Endometrial microvascular endothelial cells (primary cell): ENCODE results near the gene PSKH1. TPM values are rescaled to one million over a fixed set of nuclear protein-coding genes. Genes with fewer than 3 reads are reported as not detected.
"Not testable (repeated sequence)": the region's sequence is repeated elsewhere in the genome, so short reads cannot be mapped to it uniquely, and the experiment has no call there.

ENCODE experiments used
- in situ Hi-C: cut with HindIII; loops from 2 replicates; pipeline ENCODE4 v1.10.0; 2017; ENCODE audit warnings: low sequenced_read_pairs, low pct_unique_long_range_greater_than_20kb; ENCODE audit errors: inconsistent ontology term
- total RNA-seq: library from RNA; depleted of rRNA; stranded (reverse); fragments of >200 nt; gene quantifications from one replicate; pipeline ENCODE4 v1.2.3, GENCODE V29; 2015; ENCODE audit errors: inconsistent ontology term

The PSKH1 gene
- total RNA-seq, 1 donor from 2014 or later = 6.9 TPM

DNA sequence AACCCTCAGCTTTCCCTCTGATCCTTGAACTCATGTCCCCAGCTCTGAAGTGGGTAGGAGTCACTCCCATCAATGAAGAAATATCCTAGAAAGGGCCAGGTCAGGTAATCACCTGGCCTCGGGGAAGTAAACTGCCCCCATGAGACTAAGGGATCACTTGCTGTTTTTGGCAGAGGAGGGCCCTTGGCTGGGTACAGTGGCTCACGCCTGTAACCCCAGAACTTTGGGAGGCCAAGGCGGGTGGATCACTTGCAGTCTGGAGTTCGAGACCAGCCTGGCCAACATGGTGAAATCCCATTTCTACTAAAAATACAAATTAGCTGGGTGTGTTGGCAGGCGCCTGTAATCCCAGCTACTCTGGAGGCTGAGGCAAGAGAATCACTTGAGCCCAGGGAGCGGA is 29.0 kb upstream of the PSKH1 start:
- in situ Hi-C loops = not testable (repeated sequence)

DNA sequence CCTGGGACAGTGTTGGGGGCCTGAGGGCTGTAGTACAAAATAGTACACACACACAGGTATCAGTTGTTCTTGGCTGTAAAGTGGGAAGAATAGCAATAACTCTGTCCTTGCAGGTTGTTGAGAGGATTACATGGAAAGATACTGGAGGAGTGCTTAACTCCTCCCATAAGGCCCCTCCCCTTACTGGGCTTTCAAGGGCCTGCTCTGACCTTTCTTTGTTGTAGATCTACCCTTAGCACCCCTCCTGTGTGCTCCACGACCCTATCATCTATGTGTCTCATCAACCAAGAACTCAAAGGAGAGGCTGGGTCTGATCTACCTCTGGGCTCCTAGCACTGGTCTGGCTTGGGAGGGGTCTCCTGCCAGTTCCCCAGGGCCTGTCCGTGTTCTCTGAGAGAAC is 28.5 kb upstream of the PSKH1 start:
- in situ Hi-C loops = no loop called here

DNA sequence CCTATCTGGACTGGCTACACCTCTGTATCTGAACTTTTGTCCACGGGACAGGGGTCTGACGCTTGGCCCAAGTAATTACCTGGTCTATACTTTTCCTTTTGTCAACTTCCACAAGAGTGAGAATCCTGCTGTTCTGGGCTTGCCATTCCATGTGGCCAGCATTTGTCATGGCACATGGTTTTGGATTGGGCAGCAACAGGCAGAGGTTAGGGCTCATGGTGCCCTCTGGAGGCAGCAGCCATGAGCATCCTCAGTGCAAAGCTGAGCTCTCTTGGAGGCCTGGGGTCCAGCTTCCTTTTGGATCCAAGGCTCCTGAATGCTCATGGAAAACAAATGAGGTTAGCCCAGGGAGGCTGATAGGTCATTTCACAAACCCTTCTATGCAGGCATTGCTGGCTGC is 27.7 kb upstream of the PSKH1 start:
- in situ Hi-C loops = no loop called here

DNA sequence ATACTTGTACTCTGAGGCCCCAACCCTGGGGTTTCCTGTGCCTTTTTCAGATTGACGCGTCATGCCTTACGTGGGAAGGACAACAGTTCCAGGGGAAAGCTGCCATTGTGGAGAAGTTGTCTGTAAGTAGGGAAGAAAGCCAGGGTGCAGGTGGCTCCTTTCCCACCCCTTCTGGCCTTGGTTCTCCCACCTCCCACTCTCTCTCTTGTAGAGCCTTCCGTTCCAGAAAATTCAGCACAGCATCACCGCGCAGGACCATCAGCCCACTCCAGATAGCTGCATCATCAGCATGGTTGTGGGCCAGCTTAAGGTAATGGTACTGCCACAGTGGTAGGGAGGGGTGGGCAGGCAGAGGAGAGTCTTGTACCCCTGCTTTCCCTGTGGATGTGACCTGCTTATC is 24.8 kb upstream of the PSKH1 start:
- in situ Hi-C loops = no loop called here

DNA sequence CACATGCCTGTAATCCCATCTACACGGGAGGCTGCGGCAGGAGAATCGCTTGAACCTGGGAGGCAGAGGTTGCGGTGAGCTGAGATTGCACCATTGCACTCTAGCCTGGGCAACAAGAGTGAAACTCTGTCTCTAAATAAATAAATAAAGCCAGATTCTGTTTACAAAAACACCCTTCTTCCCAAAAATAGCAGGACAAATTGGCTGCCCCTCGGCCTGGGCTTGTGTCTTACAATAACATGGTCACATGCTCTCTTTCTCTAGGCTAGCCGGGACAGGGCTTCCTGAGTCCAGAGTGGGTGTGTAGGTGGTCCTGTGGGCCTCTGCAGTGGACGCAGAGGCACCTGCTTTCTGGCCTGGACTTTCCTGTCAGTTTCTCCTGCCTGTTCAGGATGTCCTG is 23.4 kb upstream of the PSKH1 start:
- in situ Hi-C loops = no loop called here

DNA sequence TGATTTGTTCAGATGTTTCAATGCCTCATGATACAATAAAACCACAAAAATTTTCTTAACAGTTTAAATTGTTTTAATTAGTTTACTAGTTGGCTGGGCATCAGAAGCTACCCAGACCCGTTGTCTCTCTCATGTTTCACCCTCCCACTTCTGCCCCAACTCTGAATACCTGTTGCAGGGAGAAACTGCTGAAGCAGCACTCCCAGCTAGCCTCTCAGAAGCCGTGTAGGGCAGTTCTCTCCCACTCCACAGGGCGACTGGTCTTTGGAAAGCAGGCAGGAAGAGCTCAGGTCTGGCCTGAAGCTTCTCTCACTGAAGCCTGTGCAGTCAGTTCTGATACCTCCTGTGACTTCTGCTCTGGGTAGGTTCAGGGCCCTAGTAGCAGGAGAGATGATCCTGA is 21.8 kb upstream of the PSKH1 start:
- in situ Hi-C loops = no loop called here

DNA sequence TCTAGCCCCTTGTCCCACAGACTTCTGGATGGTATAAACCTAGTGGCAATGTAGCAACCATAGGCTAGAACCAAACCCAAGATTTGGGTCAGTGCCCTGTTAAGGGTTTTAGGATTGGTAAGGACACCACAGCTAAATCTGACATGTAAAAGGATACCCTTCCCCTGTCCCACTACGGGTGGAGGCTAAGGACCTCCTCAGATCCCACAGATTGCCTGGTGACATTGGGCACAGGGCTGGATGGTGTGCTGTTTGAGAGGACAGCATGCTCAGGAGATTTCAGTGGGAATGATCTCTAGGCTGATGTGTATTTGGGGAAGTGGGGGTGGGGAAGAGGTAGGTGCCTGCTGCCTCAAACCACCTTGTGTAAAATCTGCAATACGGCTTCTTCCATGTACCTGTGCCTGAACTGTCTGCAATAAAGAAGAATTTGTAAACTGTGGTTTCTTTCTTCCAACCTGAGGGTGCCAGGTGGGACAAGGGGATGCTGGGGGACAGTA is 20.9 kb upstream of the PSKH1 start:
- in situ Hi-C loops = no loop called here

DNA sequence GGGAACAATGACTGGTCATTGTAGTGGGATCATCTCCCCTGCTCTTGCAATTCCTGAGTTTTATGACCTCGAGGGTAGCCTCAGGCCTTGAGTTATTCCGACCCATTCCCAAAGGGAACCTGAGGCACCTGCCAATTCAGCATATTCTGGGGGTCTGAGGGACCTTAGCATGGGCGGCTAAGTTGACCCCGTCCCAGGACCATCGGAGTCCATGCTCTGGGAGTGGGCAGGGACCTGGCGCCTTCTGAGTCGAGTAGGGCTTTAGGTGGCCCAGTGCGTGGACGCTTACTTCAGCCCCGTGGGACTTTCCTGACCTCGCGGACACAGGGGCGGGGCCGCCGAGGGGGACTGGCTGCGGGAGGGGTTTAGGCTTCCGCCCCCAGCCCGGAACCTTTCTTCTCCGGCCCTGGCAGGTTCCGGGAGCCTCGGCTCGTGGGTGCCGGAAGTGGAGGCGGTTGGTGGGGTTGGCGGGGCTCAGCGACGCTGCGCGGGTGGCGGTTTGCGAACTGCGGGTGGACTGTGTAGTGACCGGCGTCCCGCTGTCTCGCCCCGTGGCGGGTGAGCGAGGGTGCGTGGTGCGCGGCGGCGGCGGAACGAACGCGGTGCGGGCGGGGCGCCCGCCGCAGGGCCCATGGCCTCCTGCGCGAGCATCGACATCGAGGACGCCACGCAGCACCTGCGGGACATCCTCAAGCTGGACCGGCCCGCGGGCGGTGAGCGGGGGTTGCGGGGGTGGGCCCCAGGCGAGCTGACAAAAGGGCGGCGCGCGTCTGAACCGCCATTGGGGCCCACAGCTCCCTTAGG is 20.2 kb upstream of the PSKH1 start, which contains the start of gene EDC4:
Gene EDC4, plus strand, starts transcription at position 422 of the 804 bp plus-strand sequence. Its CDS starts 210 bp downstream, at position 632.
- in situ Hi-C loops = no loop called here

DNA sequence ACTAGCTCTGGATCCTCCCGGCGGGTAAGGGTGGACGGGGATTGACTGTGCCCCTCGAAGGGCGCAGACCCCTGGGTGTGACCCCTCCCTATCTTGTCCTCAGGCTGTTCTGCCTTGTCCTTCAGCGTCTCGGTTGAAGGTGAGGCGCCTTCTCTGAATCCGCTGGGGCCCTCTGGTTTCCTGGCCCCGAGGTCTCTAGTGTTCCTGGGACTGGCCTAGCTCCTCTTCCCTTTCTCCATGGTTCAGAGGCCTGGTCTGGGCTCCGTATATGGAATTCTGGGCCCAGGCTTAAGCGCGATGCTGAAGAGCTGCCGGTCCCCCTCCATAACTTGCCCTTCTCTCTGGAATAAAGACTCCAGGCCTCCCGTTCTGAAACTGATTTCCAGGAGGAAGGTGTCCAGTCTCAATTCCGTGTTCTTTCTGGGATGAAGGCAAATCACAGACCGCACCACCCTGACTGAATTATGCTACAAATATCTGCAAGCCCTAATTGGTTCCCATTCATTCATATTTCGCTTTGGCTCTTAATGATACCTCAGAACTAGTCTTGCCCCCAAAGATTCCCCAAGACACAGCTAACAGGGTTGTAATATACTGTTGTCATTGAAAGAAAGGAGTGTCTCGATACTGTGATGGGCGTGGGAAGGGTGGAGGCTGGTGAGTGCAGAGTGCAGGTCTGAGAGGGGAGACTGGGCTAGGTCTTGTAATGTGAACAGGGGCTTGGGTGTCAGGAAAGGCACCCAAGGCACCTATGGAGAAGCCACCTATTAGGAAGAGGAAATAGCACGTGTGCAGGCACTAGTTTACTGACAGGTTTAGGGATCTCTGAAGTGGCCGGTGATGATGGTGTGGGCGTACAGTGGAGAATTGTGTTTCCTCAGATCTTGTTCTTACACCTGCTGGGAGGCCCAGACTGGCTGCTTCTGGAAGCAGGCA is 19.4 kb upstream of the PSKH1 start:
- in situ Hi-C loops = no loop called here

DNA sequence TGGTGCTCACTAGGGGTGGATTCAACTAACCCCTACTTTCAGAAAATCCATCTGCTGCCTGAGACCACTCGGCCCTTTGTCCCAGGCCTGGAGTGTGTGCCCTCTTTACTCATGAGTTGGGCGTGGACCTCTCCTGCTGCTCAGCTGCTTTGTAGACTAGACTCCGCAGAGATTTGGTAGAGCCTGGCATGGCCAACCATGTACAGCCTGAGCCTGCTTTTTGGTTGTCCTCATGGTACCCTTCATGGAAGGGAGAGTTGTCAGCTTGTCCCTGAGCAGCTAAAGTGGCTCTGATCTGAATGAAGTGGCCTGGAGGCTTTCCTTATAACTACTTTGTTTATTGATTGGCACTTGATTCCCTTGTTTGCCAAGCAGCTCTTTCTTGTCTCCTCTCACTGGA is 18.7 kb upstream of the PSKH1 start:
- in situ Hi-C loops = no loop called here

DNA sequence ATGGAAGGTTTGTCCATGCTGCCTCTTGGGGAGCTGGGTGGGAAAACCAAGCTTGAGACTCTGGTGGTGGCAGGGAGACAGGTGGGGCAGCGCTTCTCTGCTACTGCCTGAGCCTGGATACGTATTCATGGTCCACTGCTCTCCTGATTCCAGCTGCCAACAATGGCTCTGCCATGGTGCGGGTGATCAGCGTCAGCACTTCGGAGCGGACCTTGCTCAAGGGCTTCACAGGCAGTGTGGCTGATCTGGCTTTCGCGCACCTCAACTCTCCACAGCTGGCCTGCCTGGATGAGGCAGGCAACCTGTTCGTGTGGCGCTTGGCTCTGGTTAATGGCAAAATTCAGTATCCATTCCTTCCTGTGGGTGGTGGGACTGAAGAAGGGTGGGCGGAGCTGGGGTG is 16.0 kb upstream of the PSKH1 start:
- in situ Hi-C loops = loop anchor here (25.0 kb wide), 1 partner anchor 135 kb away; the partner anchor contains the start of genes DDX28, DPEP2NB and DUS2

DNA sequence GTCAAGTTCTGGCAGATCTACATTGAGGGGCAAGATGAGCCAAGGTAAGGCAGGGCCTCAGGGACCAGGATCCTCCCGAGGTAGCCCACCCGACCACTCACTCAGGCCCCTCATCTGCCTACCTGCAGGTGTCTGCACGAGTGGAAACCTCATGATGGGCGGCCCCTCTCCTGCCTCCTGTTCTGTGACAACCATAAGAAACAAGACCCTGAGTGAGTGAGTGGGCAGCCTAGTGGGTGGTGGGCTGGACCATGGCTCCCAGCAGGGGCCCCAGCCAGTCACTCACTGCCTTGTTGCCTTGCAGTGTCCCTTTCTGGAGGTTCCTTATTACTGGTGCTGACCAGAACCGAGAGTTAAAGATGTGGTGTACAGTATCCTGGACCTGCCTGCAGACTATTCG is 14.8 kb upstream of the PSKH1 start:
- in situ Hi-C loops = loop anchor here (25.0 kb wide), 1 partner anchor 134 kb away; the partner anchor contains the start of genes DDX28, DPEP2NB and DUS2

DNA sequence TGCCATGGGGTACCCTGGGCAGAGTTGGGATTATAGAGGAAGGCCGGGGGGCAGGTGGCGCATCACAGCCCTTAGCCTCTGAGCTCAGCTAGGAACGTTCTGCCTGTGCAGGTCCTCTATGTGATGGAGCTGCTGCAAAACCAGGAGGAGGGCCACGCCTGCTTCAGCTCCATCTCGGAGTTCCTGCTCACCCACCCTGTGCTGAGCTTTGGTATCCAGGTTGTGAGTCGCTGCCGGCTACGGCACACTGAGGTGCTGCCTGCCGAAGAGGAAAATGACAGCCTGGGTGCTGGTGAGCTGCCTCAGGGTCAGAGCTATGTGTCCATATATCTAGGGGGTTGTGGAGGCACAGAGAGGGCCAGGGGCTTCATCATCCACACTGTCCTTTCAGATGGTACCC is 14.2 kb upstream of the PSKH1 start:
- in situ Hi-C loops = loop anchor here (25.0 kb wide), 1 partner anchor 133 kb away; the partner anchor contains the start of genes DDX28, DPEP2NB and DUS2

DNA sequence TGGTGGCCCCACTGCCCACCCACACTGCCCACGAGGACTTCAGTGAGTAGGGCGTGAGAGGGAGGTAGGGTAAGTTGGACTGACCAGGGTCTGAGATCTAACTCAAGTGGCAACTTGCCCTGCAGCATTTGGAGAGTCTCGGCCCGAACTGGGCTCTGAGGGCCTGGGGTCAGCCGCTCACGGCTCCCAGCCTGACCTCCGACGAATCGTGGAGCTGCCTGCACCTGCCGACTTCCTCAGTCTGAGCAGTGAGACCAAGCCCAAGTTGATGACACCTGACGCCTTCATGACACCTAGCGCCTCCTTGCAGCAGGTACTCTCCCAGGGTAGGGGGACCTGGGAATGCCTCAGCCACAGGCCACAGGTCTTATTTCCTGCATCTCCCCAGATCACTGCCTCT is 13.6 kb upstream of the PSKH1 start:
- in situ Hi-C loops = loop anchor here (25.0 kb wide), 1 partner anchor 133 kb away; the partner anchor contains the start of genes DDX28, DPEP2NB and DUS2

DNA sequence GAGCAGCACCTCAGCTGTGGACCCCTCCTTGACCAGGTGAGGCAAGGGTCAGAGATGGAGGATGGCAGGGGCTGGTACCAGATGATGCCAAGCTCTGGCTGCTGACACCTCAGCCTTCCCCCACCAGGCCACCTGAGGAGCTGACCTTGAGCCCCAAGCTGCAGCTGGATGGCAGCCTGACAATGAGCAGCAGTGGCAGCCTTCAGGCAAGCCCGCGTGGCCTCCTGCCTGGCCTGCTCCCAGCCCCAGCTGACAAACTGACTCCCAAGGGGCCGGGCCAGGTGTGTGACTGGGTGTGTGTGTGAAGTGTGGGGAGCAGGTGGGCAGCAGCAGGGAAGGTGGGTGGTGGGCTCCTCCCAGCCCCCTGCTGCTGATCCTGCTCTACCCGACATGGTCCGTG is 13.1 kb upstream of the PSKH1 start:
- in situ Hi-C loops = loop anchor here (25.0 kb wide), 1 partner anchor 132 kb away; the partner anchor contains the start of genes DDX28, DPEP2NB and DUS2

DNA sequence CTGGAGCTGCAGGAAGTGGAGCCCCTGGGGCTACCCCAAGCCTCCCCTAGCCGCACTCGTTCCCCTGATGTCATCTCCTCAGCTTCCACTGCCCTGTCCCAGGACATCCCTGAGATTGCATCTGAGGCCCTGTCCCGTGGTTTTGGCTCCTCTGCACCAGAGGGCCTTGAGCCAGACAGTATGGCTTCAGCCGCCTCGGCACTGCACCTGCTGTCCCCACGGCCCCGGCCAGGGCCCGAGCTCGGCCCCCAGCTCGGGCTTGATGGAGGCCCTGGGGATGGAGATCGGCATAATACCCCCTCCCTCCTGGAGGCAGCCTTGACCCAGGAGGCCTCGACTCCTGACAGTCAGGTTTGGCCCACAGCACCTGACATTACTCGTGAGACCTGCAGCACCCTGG is 12.5 kb upstream of the PSKH1 start:
- in situ Hi-C loops = loop anchor here (25.0 kb wide), 1 partner anchor 132 kb away; the partner anchor contains the start of genes DDX28, DPEP2NB and DUS2

DNA sequence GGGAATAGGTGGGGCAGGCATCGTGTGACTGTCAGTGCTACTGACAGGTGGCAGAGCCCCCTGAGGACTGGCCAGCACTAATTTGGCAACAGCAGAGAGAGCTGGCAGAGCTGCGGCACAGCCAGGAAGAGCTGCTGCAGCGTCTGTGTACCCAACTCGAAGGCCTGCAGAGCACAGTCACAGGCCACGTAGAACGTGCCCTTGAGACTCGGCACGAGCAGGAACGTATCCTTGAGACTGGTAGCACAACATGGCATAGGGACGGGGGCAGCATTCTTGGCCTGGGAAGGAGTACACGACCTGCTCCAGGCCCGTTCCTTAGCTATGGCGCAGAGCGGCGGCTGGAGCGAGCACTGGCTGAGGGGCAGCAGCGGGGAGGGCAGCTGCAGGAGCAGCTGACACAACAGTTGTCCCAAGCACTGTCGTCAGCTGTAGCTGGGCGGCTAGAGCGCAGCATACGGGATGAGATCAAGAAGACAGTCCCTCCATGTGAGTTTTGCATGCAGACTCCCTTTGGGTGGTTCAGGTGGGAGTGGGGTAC is 11.4 kb upstream of the PSKH1 start:
- in situ Hi-C loops = loop anchor here (25.0 kb wide), 1 partner anchor 131 kb away; the partner anchor contains the start of genes DDX28, DPEP2NB and DUS2

DNA sequence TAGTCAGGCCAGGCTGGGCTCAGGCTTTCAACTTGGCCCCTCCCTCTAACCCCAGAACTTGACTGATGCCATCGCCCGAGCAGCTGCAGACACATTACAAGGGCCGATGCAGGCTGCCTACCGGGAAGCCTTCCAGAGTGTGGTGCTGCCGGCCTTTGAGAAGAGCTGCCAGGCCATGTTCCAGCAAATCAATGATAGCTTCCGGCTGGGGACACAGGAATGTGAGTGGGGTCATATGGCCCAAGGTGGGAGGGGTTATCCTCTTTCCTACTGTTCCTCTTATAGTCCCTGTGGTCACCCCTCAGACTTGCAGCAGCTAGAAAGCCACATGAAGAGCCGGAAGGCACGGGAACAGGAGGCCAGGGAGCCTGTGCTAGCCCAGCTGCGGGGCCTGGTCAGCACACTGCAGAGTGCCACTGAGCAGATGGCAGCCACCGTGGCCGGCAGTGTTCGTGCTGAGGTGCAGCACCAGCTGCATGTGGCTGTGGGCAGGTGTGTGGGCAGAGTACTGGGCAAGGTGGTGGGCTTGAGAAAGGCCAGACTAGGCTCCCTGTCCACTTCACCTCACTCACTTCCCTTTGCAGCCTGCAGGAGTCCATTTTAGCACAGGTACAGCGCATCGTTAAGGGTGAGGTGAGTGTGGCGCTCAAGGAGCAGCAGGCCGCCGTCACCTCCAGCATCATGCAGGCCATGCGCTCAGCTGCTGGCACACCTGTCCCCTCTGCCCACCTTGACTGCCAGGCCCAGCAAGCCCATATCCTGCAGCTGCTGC is 10.5 kb upstream of the PSKH1 start:
- in situ Hi-C loops = loop anchor here (25.0 kb wide), 1 partner anchor 130 kb away; the partner anchor contains the start of genes DDX28, DPEP2NB and DUS2
